Breast epithelium (tissue), 3 donors: Measurements from ENCODE around the gene NPIPA5.
"Not testable (repeated sequence)": the region's sequence is repeated elsewhere in the genome, so short reads cannot be mapped to it uniquely, and the experiment has no call there.

ENCODE experiments used
- POLR2A ChIP-seq: fragments of 450-650 bp; IDR thresholded peaks from one replicate; pipeline ENCODE4 v1.6.1; 2016; ENCODE audit warnings: antibody characterized with exemption, mild to moderate bottlenecking, moderate library complexity
- TF ChIP-seq, protein P1 (sequence below), 3 donors: fragments of 450-650 bp; IDR thresholded peaks; one replicate each; pipeline ENCODE4 v1.5.1; 2016 to 2017; ENCODE audit warnings: antibody characterized with exemption in 3 of 3, mild to moderate bottlenecking in 3 of 3, moderate library complexity in 3 of 3

DNA sequence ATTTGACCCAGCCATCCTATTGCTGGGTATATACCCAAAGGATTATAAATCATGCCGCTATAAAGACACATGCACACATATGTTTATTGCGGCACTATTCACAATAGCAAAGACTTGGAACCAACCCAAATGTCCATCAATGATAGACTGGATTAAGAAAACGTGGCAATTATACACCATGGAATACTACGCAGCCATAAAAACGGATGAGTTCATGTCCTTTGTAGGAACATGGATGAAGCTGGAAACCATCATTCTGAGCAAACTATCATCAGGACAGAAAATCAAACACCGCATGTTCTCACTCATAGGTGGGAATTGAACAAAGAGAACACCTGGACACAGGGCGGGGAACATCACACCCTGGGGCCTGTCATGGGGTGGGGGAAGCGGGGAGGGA is 14.9 kb upstream of the NPIPA5 start:
- TF ChIP-seq, protein P1, sequence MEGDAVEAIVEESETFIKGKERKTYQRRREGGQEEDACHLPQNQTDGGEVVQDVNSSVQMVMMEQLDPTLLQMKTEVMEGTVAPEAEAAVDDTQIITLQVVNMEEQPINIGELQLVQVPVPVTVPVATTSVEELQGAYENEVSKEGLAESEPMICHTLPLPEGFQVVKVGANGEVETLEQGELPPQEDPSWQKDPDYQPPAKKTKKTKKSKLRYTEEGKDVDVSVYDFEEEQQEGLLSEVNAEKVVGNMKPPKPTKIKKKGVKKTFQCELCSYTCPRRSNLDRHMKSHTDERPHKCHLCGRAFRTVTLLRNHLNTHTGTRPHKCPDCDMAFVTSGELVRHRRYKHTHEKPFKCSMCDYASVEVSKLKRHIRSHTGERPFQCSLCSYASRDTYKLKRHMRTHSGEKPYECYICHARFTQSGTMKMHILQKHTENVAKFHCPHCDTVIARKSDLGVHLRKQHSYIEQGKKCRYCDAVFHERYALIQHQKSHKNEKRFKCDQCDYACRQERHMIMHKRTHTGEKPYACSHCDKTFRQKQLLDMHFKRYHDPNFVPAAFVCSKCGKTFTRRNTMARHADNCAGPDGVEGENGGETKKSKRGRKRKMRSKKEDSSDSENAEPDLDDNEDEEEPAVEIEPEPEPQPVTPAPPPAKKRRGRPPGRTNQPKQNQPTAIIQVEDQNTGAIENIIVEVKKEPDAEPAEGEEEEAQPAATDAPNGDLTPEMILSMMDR (IDR thresholded peaks at IDR 0.05), result not testable (repeated sequence)
- TF ChIP-seq POLR2A, result not testable (repeated sequence)
